Right ventricle myocardium inferior (tissue), 1 donor: ENCODE results near the gene NT5DC2. TPM values are rescaled to one million over a fixed set of nuclear protein-coding genes. Genes with fewer than 3 reads are reported as not detected.
"Not testable (repeated sequence)": the region's sequence is repeated elsewhere in the genome, so short reads cannot be mapped to it uniquely, and the experiment has no call there.

ENCODE experiments used
- ATAC-seq: fragments of 200-7000 bp; cut with Tn5 transposase; one replicate; pipeline ENCODE4 v1.9.1; 2020; ENCODE audit warnings: mild to moderate bottlenecking, moderate library complexity
- DNase-seq: peaks from one replicate; pipeline ENCODE4 v3.0.0; 2021; ENCODE audit errors: missing footprints
- intact Hi-C: fragments of 100-400 bp; cut with DNase I; formaldehyde crosslinking; loops from one replicate; pipeline ENCODE4 v1.11.0; 2022
- total RNA-seq: library from RNA; stranded (reverse); fragmentation: NEBNext Ultra II Directional; extraction: Animal tissue kit (Norgen Biotek cat#: 25700); gene quantifications from one replicate; pipeline ENCODE4 v1.2.1, GENCODE V29; 2021
- donor health status: DM: no; HTN: yes; CAD: no; lungs with severe emphysema.

Gene NT5DC2
- total RNA-seq, 1 donor from 2014 or later: 105 TPM

- ATAC-seq: no peak
- intact Hi-C loops: loop anchor here (5.0 kb wide), 1 partner anchor 36 kb away; no protein-coding TSS in a partner anchor
- DNase-seq: peak; percentile 68
Measured at GRCh38 chr3:52527732-52528585, 5.7 kb downstream of the NT5DC2 start.

GRCh38 chr3:52527039-52527731, 6.5 kb downstream of the NT5DC2 start:
- DNase-seq (peak; percentile 59), ATAC-seq (no peak)
- intact Hi-C loops: loop anchor here (5.0 kb wide), 1 partner anchor 35 kb away; no protein-coding TSS in a partner anchor

- ATAC-seq: not testable (repeated sequence)
Measured at GRCh38 chr3:52526671-52527038, 7.0 kb downstream of the NT5DC2 start.

GRCh38 chr3:52525680-52526561, 7.7 kb downstream of the NT5DC2 start:
- intact Hi-C loops: loop anchor here (5.0 kb wide), 1 partner anchor 34 kb away; no protein-coding TSS in a partner anchor
- DNase-seq: no peak
- no peak for ATAC-seq

More at GRCh38 chr3:52526671-52527038, 7.0 kb downstream of the NT5DC2 start:
- intact Hi-C loops: loop anchor here (5.0 kb wide), 1 partner anchor 34 kb away; no protein-coding TSS in a partner anchor
- not testable (repeated sequence) for DNase-seq

GRCh38 chr3:52524752-52525679, 8.6 kb downstream of the NT5DC2 start:
- DNase-seq (peak; percentile 67), ATAC-seq (peak; percentile 16)
- intact Hi-C loops: loop anchor here (5.0 kb wide), 1 partner anchor 33 kb away; no protein-coding TSS in a partner anchor

- ATAC-seq (no peak), DNase-seq (no peak)
- intact Hi-C loops: no loop called here
Measured at GRCh38 chr3:52524258-52524751, 9.4 kb downstream of the NT5DC2 start.

- intact Hi-C loops: no loop called here
- no peak for ATAC-seq
- DNase-seq: peak; percentile 44
Measured at GRCh38 chr3:52523386-52524257, 10.0 kb downstream of the NT5DC2 start.

GRCh38 chr3:52522651-52523251, 10.9 kb downstream of the NT5DC2 start:
- intact Hi-C loops: no loop called here
- DNase-seq (peak; percentile 37), ATAC-seq (no peak)

- ATAC-seq: no peak
- intact Hi-C loops: no loop called here
- peak; percentile 70 for DNase-seq
Measured at GRCh38 chr3:52521881-52522650, 11.6 kb downstream of the NT5DC2 start.

- no peak for ATAC-seq
- intact Hi-C loops: no loop called here
- peak; percentile 20 for DNase-seq
Measured at GRCh38 chr3:52521488-52521824, 12.2 kb downstream of the NT5DC2 start.

GRCh38 chr3:52520716-52521487, 12.8 kb downstream of the NT5DC2 start:
- intact Hi-C loops: no loop called here
- DNase-seq (peak; percentile 54), ATAC-seq (no peak)

GRCh38 chr3:52520141-52520667, 13.5 kb downstream of the NT5DC2 start:
- DNase-seq: peak; percentile 60
- ATAC-seq: no peak
- intact Hi-C loops: no loop called here

GRCh38 chr3:52519445-52520140, 14.1 kb downstream of the NT5DC2 start:
- intact Hi-C loops: no loop called here
- peak; percentile 39 for DNase-seq
- no peak for ATAC-seq
